Measurements from ENCODE around the gene GGNBP2.

GRCh38 chr17:36511216-36511615 lies 33.5 kb upstream of the GGNBP2 start:
- TF ChIP-seq USF2 (IDR thresholded peaks at IDR 0.05; ENCODE audit: borderline replicate concordance, low read depth, low read length) (no peak), RAD21 (IDR thresholded peaks at IDR 0.05; ENCODE audit: low read length) (no peak), GABPA (IDR thresholded peaks at IDR 0.05; ENCODE audit: low read depth) (no peak), CTCF (IDR thresholded peaks at IDR 0.05) (no peak)
